ENCODE results near the gene DLGAP3.

DLGAP3 gene

GRCh38 chr1:34876406-34876805 lies 53.0 kb downstream of the DLGAP3 start:
- H2AFZ ChIP-seq (ENCODE audit: low read depth), result no peak overlapping the region
- no peak overlapping the region for H3K4me3 ChIP-seq (IDR thresholded peaks at IDR 0.05; ENCODE audit: insufficient read depth, low read depth, low read length)
- no peak for TF ChIP-seq CTCF (conservative IDR thresholded peaks at IDR 0.05; ENCODE audit: low read depth, low read length)
- H3K36me3 ChIP-seq (ENCODE audit: insufficient read depth), result no peaks in the 10 kb centered on the region
- H3K9ac ChIP-seq, result no peak overlapping the region
- no peak overlapping the region for H3K27ac ChIP-seq
- H3K4me2 ChIP-seq, result no peak overlapping the region
- H4K20me1 ChIP-seq (ENCODE audit: insufficient read depth), result no peaks in the 10 kb centered on the region
- H3K27me3 ChIP-seq (ENCODE audit: insufficient read depth, low read depth), result no peaks in the 10 kb centered on the region
- no peaks in the 10 kb centered on the region for H3K79me2 ChIP-seq (ENCODE audit: insufficient read depth, low read depth)
- no peaks in the 10 kb centered on the region for H3K4me1 ChIP-seq (ENCODE audit: low read depth, poor library complexity, severe bottlenecking)

- Histone ChIP-seq H3K27ac (no peak overlapping the region), H3K4me3 (IDR thresholded peaks at IDR 0.05; ENCODE audit: insufficient read depth, low read depth, low read length) (no peak overlapping the region), H3K79me2 (ENCODE audit: insufficient read depth, low read depth) (no peaks in the 10 kb centered on the region), H3K4me1 (ENCODE audit: low read depth, poor library complexity, severe bottlenecking) (no peaks in the 10 kb centered on the region), H4K20me1 (ENCODE audit: insufficient read depth) (no peaks in the 10 kb centered on the region), H3K27me3 (ENCODE audit: insufficient read depth, low read depth) (no peaks in the 10 kb centered on the region), H3K9ac (no peak overlapping the region), H3K36me3 (ENCODE audit: insufficient read depth) (no peaks in the 10 kb centered on the region), H2AFZ (ENCODE audit: low read depth) (no peak overlapping the region), H3K4me2 (no peak overlapping the region)
- TF ChIP-seq CTCF (conservative IDR thresholded peaks at IDR 0.05; ENCODE audit: low read depth, low read length), result no peak
Observed at GRCh38 chr1:34874296-34874952, 55.0 kb downstream of the DLGAP3 start.

GRCh38 chr1:34872133-34872503 lies 57.3 kb downstream of the DLGAP3 start:
- no peaks in the 10 kb centered on the region for H3K27me3 ChIP-seq (ENCODE audit: insufficient read depth, low read depth)
- TF ChIP-seq CTCF (conservative IDR thresholded peaks at IDR 0.05; ENCODE audit: low read depth, low read length), result no peak

GRCh38 chr1:34871443-34872132 lies 57.9 kb downstream of the DLGAP3 start:
- no peak for TF ChIP-seq CTCF (conservative IDR thresholded peaks at IDR 0.05; ENCODE audit: low read depth, low read length)
- no peak overlapping the region for H3K4me2 ChIP-seq
- H3K36me3 ChIP-seq (ENCODE audit: insufficient read depth), result no peaks in the 10 kb centered on the region
- no peak overlapping the region for H3K9ac ChIP-seq
- H2AFZ ChIP-seq (ENCODE audit: low read depth), result no peak overlapping the region
- H3K4me1 ChIP-seq (ENCODE audit: low read depth, poor library complexity, severe bottlenecking), result peaks cover 3% of the 10 kb centered on the region
- no peak overlapping the region for H3K4me3 ChIP-seq (IDR thresholded peaks at IDR 0.05; ENCODE audit: insufficient read depth, low read depth, low read length)
- H3K27me3 ChIP-seq (ENCODE audit: insufficient read depth, low read depth), result no peaks in the 10 kb centered on the region
- H4K20me1 ChIP-seq (ENCODE audit: insufficient read depth), result no peaks in the 10 kb centered on the region
- H3K27ac ChIP-seq, result no peak overlapping the region
- H3K79me2 ChIP-seq (ENCODE audit: insufficient read depth, low read depth), result no peaks in the 10 kb centered on the region

More at GRCh38 chr1:34872133-34872503, 57.3 kb downstream of the DLGAP3 start:
- no peaks in the 10 kb centered on the region for H3K4me1 ChIP-seq (ENCODE audit: low read depth, poor library complexity, severe bottlenecking)
- no peak overlapping the region for H3K9ac ChIP-seq
- H4K20me1 ChIP-seq (ENCODE audit: insufficient read depth), result no peaks in the 10 kb centered on the region
- H3K79me2 ChIP-seq (ENCODE audit: insufficient read depth, low read depth), result no peaks in the 10 kb centered on the region
- no peak overlapping the region for H3K4me2 ChIP-seq
- H3K27ac ChIP-seq, result no peak overlapping the region
- no peak overlapping the region for H2AFZ ChIP-seq (ENCODE audit: low read depth)
- H3K4me3 ChIP-seq (IDR thresholded peaks at IDR 0.05; ENCODE audit: insufficient read depth, low read depth, low read length), result no peak overlapping the region
- no peaks in the 10 kb centered on the region for H3K36me3 ChIP-seq (ENCODE audit: insufficient read depth)
